NK-92 treated with Interleukin-12 subunit alpha and Interleukin-12 subunit beta, amount 100 ng/mL, for 24 hours (cell line): Measurements from ENCODE around the gene LYPD6.
"Not testable (repeated sequence)": the region's sequence is repeated elsewhere in the genome, so short reads cannot be mapped to it uniquely, and the experiment has no call there.

Experiments used
- DNase-seq: peaks from one replicate; lab custom pipeline; 2025; lab: John Stamatoyannopoulos, UW

The LYPD6 gene

GRCh38 chr2:149451417-149452165 lies 121.2 kb downstream of the LYPD6 start:
- DNase-seq: no peak

GRCh38 chr2:149456285-149456684 lies 125.9 kb downstream of the LYPD6 start:
- no peak for DNase-seq

GRCh38 chr2:149458502-149458901 lies 128.1 kb downstream of the LYPD6 start:
- no peak for DNase-seq

GRCh38 chr2:149463328-149464002 lies 133.1 kb downstream of the LYPD6 start:
- no peak for DNase-seq

GRCh38 chr2:149464396-149464795 lies 134.0 kb downstream of the LYPD6 start:
- no peak for DNase-seq

- no peak for DNase-seq
Observed at GRCh38 chr2:149465873-149466272, 135.5 kb downstream of the LYPD6 start.

GRCh38 chr2:149466635-149467034 lies 136.2 kb downstream of the LYPD6 start:
- no peak for DNase-seq

- DNase-seq: no peak
Observed at GRCh38 chr2:149467436-149467835, 137.0 kb downstream of the LYPD6 start.

- no peak for DNase-seq
Observed at GRCh38 chr2:149468636-149469035, 138.2 kb downstream of the LYPD6 start.

GRCh38 chr2:149470046-149470445 lies 139.7 kb downstream of the LYPD6 start:
- DNase-seq: no peak

GRCh38 chr2:149472413-149472812 lies 142.0 kb downstream of the LYPD6 start:
- DNase-seq: no peak

- DNase-seq: no peak
Observed at GRCh38 chr2:149473068-149473467, 142.7 kb downstream of the LYPD6 start.

- no peak for DNase-seq
Observed at GRCh38 chr2:149473521-149473920, 143.1 kb downstream of the LYPD6 start.

GRCh38 chr2:149483004-149483605 lies 152.7 kb downstream of the LYPD6 start:
- no peak for DNase-seq

- no peak for DNase-seq
Observed at GRCh38 chr2:149486664-149487063, 156.3 kb downstream of the LYPD6 start.

- no peak for DNase-seq
Observed at GRCh38 chr2:149487189-149487588, 156.8 kb downstream of the LYPD6 start.

- DNase-seq: no peak
Observed at GRCh38 chr2:149488706-149489440, 158.5 kb downstream of the LYPD6 start.

- DNase-seq: no peak
Observed at GRCh38 chr2:149489452-149489851, 159.1 kb downstream of the LYPD6 start.

GRCh38 chr2:149490296-149490695 lies 159.9 kb downstream of the LYPD6 start:
- no peak for DNase-seq

- DNase-seq: no peak
Observed at GRCh38 chr2:149492923-149493322, 162.5 kb downstream of the LYPD6 start.

- DNase-seq: not testable (repeated sequence)
Observed at GRCh38 chr2:149499204-149499603, 168.8 kb downstream of the LYPD6 start.

GRCh38 chr2:149506808-149507207 lies 176.4 kb downstream of the LYPD6 start:
- not testable (repeated sequence) for DNase-seq
